ENCODE measurements around the gene WSB1.

- TF ChIP-seq RAD21 (IDR thresholded peaks at IDR 0.05 in 1 of 2, conservative IDR thresholded peaks at IDR 0.05 in 1 of 2; ENCODE audit: low read depth in 2 of 2, low read length in 2 of 2) (no peak), EP300 (IDR thresholded peaks at IDR 0.05; ENCODE audit: borderline replicate concordance in 1 of 2, low read depth in 2 of 2, low read length in 2 of 2) (no peak), BRCA1 (IDR thresholded peaks at IDR 0.05; ENCODE audit: low read depth, low read length) (no peak), JUND (IDR thresholded peaks at IDR 0.05; ENCODE audit: low read length) (no peak), CHD2 (IDR thresholded peaks at IDR 0.05; ENCODE audit: low read length) (no peak), CTCF (IDR thresholded peaks at IDR 0.05; ENCODE audit: control extremely low read depth in 1 of 3, insufficient read depth in 1 of 3, low read depth in 1 of 3, low read length in 3 of 3) (no peak), MAFK (IDR thresholded peaks at IDR 0.05; ENCODE audit: low read depth, low read length) (no peak), EZH2 (IDR thresholded peaks at IDR 0.05; ENCODE audit: low read depth, low read length, severe bottlenecking) (no peak), KDM1A (IDR thresholded peaks at IDR 0.05; ENCODE audit: borderline replicate concordance, low read length) (no peak), GABPA (IDR thresholded peaks at IDR 0.05; ENCODE audit: borderline replicate concordance, insufficient read depth, low read length) (no peak), ZNF274 (IDR thresholded peaks at IDR 0.05; ENCODE audit: borderline replicate concordance, extremely low read depth, low read length) (no peak), RXRA (IDR thresholded peaks at IDR 0.05; ENCODE audit: insufficient read depth, low read depth, low read length) (no peak)
These were observed 44.6 kb downstream of the WSB1 start for GRCh38 chr17:27338536-27338985.

Measured in H1 (cell line).